CD14-positive monocyte (primary cell): ENCODE results near the gene PAK4. TPM values are rescaled to one million over a fixed set of nuclear protein-coding genes. Genes with fewer than 3 reads are reported as not detected.

ENCODE experiments used
- DNase-seq, 3 donors: peaks; one replicate each; pipeline ENCODE4 v3.0.0-alpha.2; 2011 to 2022
- H2AFZ ChIP-seq: 2 replicates; pipeline ENCODE4 v1.6.0; 2012; ENCODE audit warnings: mild to moderate bottlenecking, low read depth, low read length, inconsistent platforms; ENCODE audit not compliant: insufficient read depth, poor library complexity, severe bottlenecking
- H3K27ac ChIP-seq, 2 donors: 1 replicate in 1 of 2; 2 replicates in 1 of 2; pipeline ENCODE4 v1.5.1; 2012 to 2013; ENCODE audit warnings: low read length in 2 of 2, control low read depth in 1 of 2, inconsistent platforms in 1 of 2, low read depth in 1 of 2, mild to moderate bottlenecking in 1 of 2
- H3K27me3 ChIP-seq, 2 donors: one replicate each; pipeline versions ENCODE4 v1.6.0 to v1.6.1; 2011 to 2013; ENCODE audit warnings: low read length in 2 of 2; ENCODE audit not compliant: control insufficient read depth in 2 of 2, insufficient read depth in 2 of 2
- H3K36me3 ChIP-seq, 2 donors: replicated peaks in 1 of 2; 1 replicate in 1 of 2; 2 replicates in 1 of 2; pipeline versions ENCODE4 v1.5.1 to v1.6.1; 2012 to 2013; ENCODE audit warnings: low read length in 2 of 2, control low read depth in 1 of 2, inconsistent platforms in 1 of 2, mild to moderate bottlenecking in 1 of 2; ENCODE audit not compliant: insufficient read depth in 2 of 2, control insufficient read depth in 1 of 2
- H3K4me1 ChIP-seq, 2 donors: 1 replicate in 1 of 2; 2 replicates in 1 of 2; pipeline versions ENCODE4 v1.5.1 to v1.6.1; 2012 to 2013; ENCODE audit warnings: low read length in 2 of 2, control low read depth in 1 of 2, inconsistent platforms in 1 of 2, mild to moderate bottlenecking in 1 of 2, moderate library complexity in 1 of 2; ENCODE audit not compliant: insufficient read depth in 2 of 2, control insufficient read depth in 1 of 2
- H3K4me2 ChIP-seq: replicated peaks from 2 replicates; pipeline ENCODE3; 2012; ENCODE audit warnings: low read length, moderate library complexity, mild to moderate bottlenecking; ENCODE audit not compliant: poor library complexity, severe bottlenecking; ENCODE audit errors: extremely low read depth
- H3K4me3 ChIP-seq, 3 experiments: fragments of 200-600 bp in 1 of 3; sonication (generic) in 1 of 3; replicated peaks in 1 of 3; 1 replicate in 2 of 3; 2 replicates in 1 of 3; pipeline ENCODE4 v1.5.1; 2011 to 2013; ENCODE audit warnings: low read length in 3 of 3, mild to moderate bottlenecking in 3 of 3, control low read depth in 2 of 3, low read depth in 2 of 3, inconsistent platforms in 1 of 3, moderate library complexity in 1 of 3
- H3K79me2 ChIP-seq: 2 replicates; pipeline ENCODE4 v1.6.0; 2012; ENCODE audit warnings: mild to moderate bottlenecking, control low read depth, inconsistent platforms, low read length, moderate library complexity; ENCODE audit not compliant: insufficient read depth
- H3K9ac ChIP-seq: 2 replicates; pipeline ENCODE4 v1.6.0; 2017; ENCODE audit warnings: low read length, mild to moderate bottlenecking; ENCODE audit not compliant: insufficient read depth, poor library complexity, severe bottlenecking
- H3K9me3 ChIP-seq, 2 donors: replicated peaks in 1 of 2; 1 replicate in 1 of 2; 2 replicates in 1 of 2; pipeline versions ENCODE4 v1.5.1 to v1.6.1; 2012 to 2013; ENCODE audit warnings: low read length in 2 of 2, control low read depth in 1 of 2; ENCODE audit not compliant: control insufficient read depth in 1 of 2, insufficient read depth in 1 of 2
- H4K20me1 ChIP-seq: 2 replicates; pipeline ENCODE4 v1.6.0; 2012; ENCODE audit warnings: mild to moderate bottlenecking, low read length, control low read depth, moderate library complexity; ENCODE audit not compliant: insufficient read depth
- H3K27ac Mint-ChIP-seq, 7 donors: one replicate each; pipeline ENCODE4 v1.8.0; 2020; ENCODE audit warnings: mild to moderate bottlenecking in 7 of 7, mixed read lengths in 7 of 7, moderate library complexity in 6 of 7, inconsistent platforms in 2 of 7
- H3K27me3 Mint-ChIP-seq, 3 donors: one replicate each; pipeline ENCODE4 v1.8.0; 2021 to 2022; ENCODE audit warnings: low read depth in 3 of 3, mild to moderate bottlenecking in 3 of 3, mixed read lengths in 3 of 3, moderate library complexity in 3 of 3, inconsistent platforms in 1 of 3
- H3K36me3 Mint-ChIP-seq, 2 donors: one replicate each; pipeline ENCODE4 v1.8.0; 2020; ENCODE audit warnings: mixed read lengths in 2 of 2, inconsistent platforms in 1 of 2, mild to moderate bottlenecking in 1 of 2
- H3K4me1 Mint-ChIP-seq: one replicate; pipeline ENCODE4 v1.8.0; 2020; ENCODE audit warnings: mild to moderate bottlenecking, mixed read lengths
- H3K4me3 Mint-ChIP-seq, 2 donors: one replicate each; pipeline ENCODE4 v1.8.0; 2020; ENCODE audit warnings: mild to moderate bottlenecking in 2 of 2, mixed read lengths in 2 of 2, moderate library complexity in 1 of 2
- H3K9me3 Mint-ChIP-seq, 7 donors: one replicate each; pipeline ENCODE4 v1.8.0; 2020 to 2022; ENCODE audit warnings: mixed read lengths in 7 of 7, mild to moderate bottlenecking in 6 of 7, moderate library complexity in 6 of 7, inconsistent platforms in 2 of 7
- CTCF ChIP-seq: fragments of 200-600 bp; IDR thresholded peaks from one replicate; pipeline ENCODE4 v1.8.0; 2022; ENCODE audit warnings: antibody characterized with exemption, mild to moderate bottlenecking
- WGBS: methylation state at CpG from one replicate; pipeline ENCODE4 v1.1.5; 2013; ENCODE audit warnings: missing lambda C conversion rate; ENCODE audit not compliant: insufficient coverage; 5-methylcytosine and 5-hydroxymethylcytosine counted together
- intact Hi-C, 2 donors: fragments of 100-400 bp; cut with micrococcal nuclease; formaldehyde crosslinking; loops; one replicate each; pipeline versions ENCODE4 v1.15.0 to v1.15.1; 2023
- polyA plus RNA-seq, 3 donors: library from polyadenylated mRNA; depleted of rRNA in 1 of 3; unstranded in 2 of 3; stranded (reverse) in 1 of 3; fragments of 300-500 nt in 2 of 3; fragments of >200 nt in 1 of 3; fragmentation: Illumina TruSeq in 2 of 3; gene quantifications; 1 replicate in 2 of 3; 2 replicates in 1 of 3; pipeline ENCODE4 v1.2.3, GENCODE V29; 2012 to 2021

PAK4 gene
- polyA plus RNA-seq, 3 donors = 1.3 to 11.3 (median 1.5) TPM

DNA sequence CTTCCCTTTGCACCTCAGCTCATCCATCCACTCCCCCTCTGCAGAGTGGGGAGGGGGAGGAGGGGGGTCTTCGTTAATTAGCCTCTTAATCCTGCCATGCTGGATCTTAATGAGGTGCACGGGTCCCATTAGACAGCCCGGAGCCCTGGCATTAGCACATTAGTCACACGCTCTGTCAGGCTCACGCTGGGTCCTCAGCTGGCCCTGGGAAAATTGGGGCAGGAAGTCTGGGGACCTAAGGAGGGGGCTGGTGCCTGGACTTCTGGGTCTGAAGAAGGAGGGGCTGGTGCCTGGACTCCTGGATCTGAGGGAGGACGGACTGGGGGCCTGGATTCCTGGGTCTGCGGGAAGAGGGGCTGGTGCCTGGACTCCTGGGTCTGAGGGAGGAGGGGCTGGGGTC, 70.7 kb downstream of the PAK4 start:
- 22% methylated on average over 6 of the region's 7 CpGs for WGBS
- Histone ChIP-seq H3K4me2 (no peak overlapping the region), H3K36me3 (no peaks in the 10 kb centered on the region), H3K79me2 (no peaks in the 10 kb centered on the region), H3K4me1 (no peaks in the 10 kb centered on the region), H3K9me3 (peaks cover 0 to 9% of the 10 kb centered on the region in 2 donors), H3K4me3 (no peak overlapping the region), H4K20me1 (no peaks in the 10 kb centered on the region), H2AFZ (no peak overlapping the region), H3K27me3 (peaks cover 10 to 42% of the 10 kb centered on the region in 2 donors), H3K27ac (no peak overlapping the region), H3K9ac (no peak overlapping the region)
- H3K27me3 Mint-ChIP-seq = peaks cover 39 to 68% (median 43%) of the 10 kb centered on the region in 3 donors
- no peak for TF ChIP-seq CTCF
- peaks cover 3% of the 10 kb centered on the region for H3K4me1 Mint-ChIP-seq
- peaks cover 0 to 7% (median 2%) of the 10 kb centered on the region in 7 donors for H3K9me3 Mint-ChIP-seq
- DNase-seq = no peak
- intact Hi-C loops = no loop called here
- no peak overlapping the region for H3K4me3 Mint-ChIP-seq
- H3K27ac Mint-ChIP-seq = no peak overlapping the region
- peaks cover 0 to 2% of the 10 kb centered on the region in 2 donors for H3K36me3 Mint-ChIP-seq

- peak within 1 kb of the TSS in 1 of 7 donors; percentile 3 for H3K27ac Mint-ChIP-seq
- Histone ChIP-seq H3K9me3 (peaks cover 0 to 9% of the 10 kb centered on the region in 2 donors), H4K20me1 (no peaks in the 10 kb centered on the region), H3K9ac (no peak within 1 kb of the TSS), H3K27ac (no peak within 1 kb of the TSS), H3K4me2 (no peak within 1 kb of the TSS), H2AFZ (no peak within 1 kb of the TSS), H3K27me3 (peaks cover 10 to 42% of the 10 kb centered on the region in 2 donors), H3K4me3 (no peak within 1 kb of the TSS), H3K4me1 (no peaks in the 10 kb centered on the region), H3K36me3 (no peaks in the 10 kb centered on the region), H3K79me2 (no peaks in the 10 kb centered on the region)
- H3K4me3 Mint-ChIP-seq = peak within 1 kb of the TSS in 1 of 2 donors; percentile 75
- peaks cover 39 to 74% (median 50%) of the 10 kb centered on the region in 3 donors for H3K27me3 Mint-ChIP-seq
- intact Hi-C loops = no loop called here
- 1% methylated on average over 47 of the region's 51 CpGs for WGBS
- no peak for DNase-seq
- peaks cover 0 to 2% of the 10 kb centered on the region in 2 donors for H3K36me3 Mint-ChIP-seq
- peaks cover 0 to 7% (median 2%) of the 10 kb centered on the region in 7 donors for H3K9me3 Mint-ChIP-seq
- H3K4me1 Mint-ChIP-seq = peaks cover 3% of the 10 kb centered on the region
- TF ChIP-seq CTCF = no peak
These were observed 71.4 kb downstream of the PAK4 start, which contains the start of gene NCCRP1 for GRCh38 chr19:39196860-39197562. TSS of gene NCCRP1 (plus strand) at chr19:39196964. CDS start at chr19:39196983, 19 bp downstream.
